ENCODE measurements around the gene RDH5.

RDH5 gene

GRCh38 chr12:55684761-55685370, 35.3 kb upstream of the RDH5 start:
- no peaks in the 10 kb centered on the region for H3K79me2 ChIP-seq (ENCODE audit: insufficient read depth, low read length)
- H3K9me2 ChIP-seq (replicated peaks; ENCODE audit: insufficient read depth, low read length), result no peaks in the 10 kb centered on the region
- no peak overlapping the region for H3K4me2 ChIP-seq (ENCODE audit: low read depth, low read length, poor library complexity, severe bottlenecking)
- no peak overlapping the region for H3K4me3 ChIP-seq (ENCODE audit: insufficient read depth, low read length, poor library complexity, severe bottlenecking)
- TF ChIP-seq EZH2phosphoT487 (conservative IDR thresholded peaks at IDR 0.05; ENCODE audit: low read length), result no peak
- TF ChIP-seq CTCF (IDR thresholded peaks at IDR 0.05; ENCODE audit: insufficient read depth, low read length, poor library complexity, severe bottlenecking), result no peak
- H4K20me1 ChIP-seq (ENCODE audit: low read depth, low read length), result no peaks in the 10 kb centered on the region
- no peaks in the 10 kb centered on the region for H3K36me3 ChIP-seq (ENCODE audit: low read length)
- no peak overlapping the region for H2AFZ ChIP-seq (ENCODE audit: low read depth, low read length, severe bottlenecking)
- H3K27ac ChIP-seq (ENCODE audit: low read depth, low read length), result no peak overlapping the region
- no peaks in the 10 kb centered on the region for H3F3A ChIP-seq (ENCODE audit: insufficient read depth)
- H3K9me3 ChIP-seq (ENCODE audit: insufficient read depth, low read length), result no peaks in the 10 kb centered on the region
- 0 out of 2 replicates have a peak, but pooled peaks cover 2% of the 10 kb centered on the region for H3K27me3 ChIP-seq (ENCODE audit: low read length)
- no peak overlapping the region for H3K9ac ChIP-seq (ENCODE audit: low read length)

- Histone ChIP-seq H3K4me2 (ENCODE audit: low read depth, low read length, poor library complexity, severe bottlenecking) (no peak overlapping the region), H3F3A (ENCODE audit: insufficient read depth) (no peaks in the 10 kb centered on the region), H3K9me3 (ENCODE audit: insufficient read depth, low read length) (no peaks in the 10 kb centered on the region), H3K9me2 (replicated peaks; ENCODE audit: insufficient read depth, low read length) (no peaks in the 10 kb centered on the region), H3K27ac (ENCODE audit: low read depth, low read length) (no peak overlapping the region), H4K20me1 (ENCODE audit: low read depth, low read length) (no peaks in the 10 kb centered on the region), H3K36me3 (ENCODE audit: low read length) (no peaks in the 10 kb centered on the region), H2AFZ (ENCODE audit: low read depth, low read length, severe bottlenecking) (no peak overlapping the region), H3K9ac (ENCODE audit: low read length) (no peak overlapping the region), H3K27me3 (ENCODE audit: low read length) (0 out of 2 replicates have a peak, but pooled peaks cover under 1% of the 10 kb centered on the region), H3K79me2 (ENCODE audit: insufficient read depth, low read length) (no peaks in the 10 kb centered on the region), H3K4me3 (ENCODE audit: insufficient read depth, low read length, poor library complexity, severe bottlenecking) (no peak overlapping the region)
- TF ChIP-seq CTCF (IDR thresholded peaks at IDR 0.05; ENCODE audit: insufficient read depth, low read length, poor library complexity, severe bottlenecking) (no peak), EZH2phosphoT487 (conservative IDR thresholded peaks at IDR 0.05; ENCODE audit: low read length) (no peak)
Observed at GRCh38 chr12:55685671-55686070, 34.5 kb upstream of the RDH5 start.

- H4K20me1 ChIP-seq (ENCODE audit: low read depth, low read length), result no peaks in the 10 kb centered on the region
- no peaks in the 10 kb centered on the region for H3K27me3 ChIP-seq (ENCODE audit: low read length)
- no peak overlapping the region for H2AFZ ChIP-seq (ENCODE audit: low read depth, low read length, severe bottlenecking)
Observed at GRCh38 chr12:55686366-55687010, 33.7 kb upstream of the RDH5 start.

More at GRCh38 chr12:55686366-55687010, 33.7 kb upstream of the RDH5 start:
- Histone ChIP-seq H3K4me2 (ENCODE audit: low read depth, low read length, poor library complexity, severe bottlenecking) (no peak overlapping the region), H3K4me3 (ENCODE audit: insufficient read depth, low read length, poor library complexity, severe bottlenecking) (no peak overlapping the region), H3K27ac (ENCODE audit: low read depth, low read length) (no peak overlapping the region), H3K36me3 (ENCODE audit: low read length) (no peaks in the 10 kb centered on the region), H3K9me2 (replicated peaks; ENCODE audit: insufficient read depth, low read length) (no peaks in the 10 kb centered on the region), H3F3A (ENCODE audit: insufficient read depth) (no peaks in the 10 kb centered on the region), H3K79me2 (ENCODE audit: insufficient read depth, low read length) (no peaks in the 10 kb centered on the region), H3K9me3 (ENCODE audit: insufficient read depth, low read length) (no peaks in the 10 kb centered on the region), H3K9ac (ENCODE audit: low read length) (no peak overlapping the region)
- TF ChIP-seq CTCF (IDR thresholded peaks at IDR 0.05; ENCODE audit: insufficient read depth, low read length, poor library complexity, severe bottlenecking) (no peak), EZH2phosphoT487 (conservative IDR thresholded peaks at IDR 0.05; ENCODE audit: low read length) (no peak)

All from SU-DHL-6 (cell line).